SU-DHL-6 (cell line): ENCODE results near the gene TMEM26.

Experiments
- H2AFZ ChIP-seq: fragments of 200-600 bp; sonication (generic); 2 replicates; pipeline ENCODE4 v1.6.1; 2014; ENCODE audit warnings: low read depth, mild to moderate bottlenecking, moderate library complexity, mixed read lengths, antibody characterized with exemption, low read length; ENCODE audit not compliant: severe bottlenecking
- H3F3A ChIP-seq: fragments of 200-600 bp; shearing (Covaris generic); 2 replicates; pipeline ENCODE4 v1.6.0; 2016; ENCODE audit warnings: antibody characterized with exemption, mild to moderate bottlenecking; ENCODE audit not compliant: insufficient read depth
- H3K27ac ChIP-seq: fragments of 200-600 bp; sonication (generic); 2 replicates; pipeline ENCODE4 v1.5.1; 2016; ENCODE audit warnings: low read depth, mild to moderate bottlenecking, low read length, moderate library complexity, mixed read lengths
- H3K27me3 ChIP-seq: fragments of 200-600 bp; sonication (generic), shearing (Covaris generic); 2 replicates; pipeline ENCODE4 v1.6.0; 2014; ENCODE audit warnings: mild to moderate bottlenecking, low read length
- H3K36me3 ChIP-seq: fragments of 200-600 bp; sonication (generic); 2 replicates; pipeline ENCODE4 v1.6.1; 2014; ENCODE audit warnings: mild to moderate bottlenecking, low read length, mixed read lengths
- H3K4me2 ChIP-seq: fragments of 300-600, 200-600 bp; shearing (Covaris generic), sonication (generic); 2 replicates; pipeline ENCODE4 v1.6.0; 2014; ENCODE audit warnings: low read length, low read depth, mild to moderate bottlenecking; ENCODE audit not compliant: poor library complexity, severe bottlenecking
- H3K4me3 ChIP-seq: fragments of 200-600 bp; sonication (generic); 2 replicates; pipeline ENCODE4 v1.5.1; 2014; ENCODE audit warnings: antibody characterized with exemption, low read length, mild to moderate bottlenecking, mixed read lengths; ENCODE audit not compliant: insufficient read depth, poor library complexity, severe bottlenecking
- H3K79me2 ChIP-seq: fragments of 200-600 bp; sonication (generic); 2 replicates; pipeline ENCODE4 v1.6.1; 2014; ENCODE audit warnings: mild to moderate bottlenecking, low read length, moderate library complexity; ENCODE audit not compliant: insufficient read depth
- H3K9ac ChIP-seq: fragments of 200-600 bp; sonication (generic); 2 replicates; pipeline ENCODE4 v1.7.0; 2014; ENCODE audit warnings: mild to moderate bottlenecking, low read length
- H3K9me2 ChIP-seq: fragments of 200-600 bp; sonication (generic); replicated peaks from 2 replicates; pipeline ENCODE4 v1.6.1; 2014; ENCODE audit warnings: low read length; ENCODE audit not compliant: insufficient read depth
- H3K9me3 ChIP-seq: fragments of 200-600 bp; sonication (generic); 2 replicates; pipeline ENCODE4 v1.6.1; 2014; ENCODE audit warnings: low read length, mixed read lengths; ENCODE audit not compliant: insufficient read depth
- H4K20me1 ChIP-seq: fragments of 200-600 bp; sonication (generic); 2 replicates; pipeline ENCODE4 v1.6.1; 2014; ENCODE audit warnings: low read depth, mild to moderate bottlenecking, antibody characterized with exemption, low read length, moderate library complexity, mixed read lengths
- CTCF ChIP-seq: fragments of 200-600 bp; sonication (generic); IDR thresholded peaks from one replicate; pipeline ENCODE4 v1.5.1; 2017; ENCODE audit warnings: antibody characterized with exemption, mild to moderate bottlenecking, low read length, moderate library complexity; ENCODE audit not compliant: insufficient read depth, poor library complexity, severe bottlenecking
- EZH2phosphoT487 ChIP-seq: fragments of 200-600 bp; sonication (generic), shearing (Covaris generic); conservative IDR thresholded peaks from 2 replicates; pipeline ENCODE4 v1.6.1; 2018; ENCODE audit warnings: mild to moderate bottlenecking, antibody characterized with exemption, low read length, moderate library complexity, mixed read lengths

The TMEM26 gene

GRCh38 chr10:61408105-61408504 is 45.1 kb downstream of the TMEM26 start:
- H3K27me3 ChIP-seq: no peaks in the 10 kb centered on the region
- no peaks in the 10 kb centered on the region for H3K36me3 ChIP-seq
- no peak overlapping the region for H3K4me3 ChIP-seq
- H2AFZ ChIP-seq: no peak overlapping the region
- no peaks in the 10 kb centered on the region for H3K79me2 ChIP-seq
- no peaks in the 10 kb centered on the region for H3K9me3 ChIP-seq
- no peak for TF ChIP-seq EZH2phosphoT487
- TF ChIP-seq CTCF: no peak
- H4K20me1 ChIP-seq: no peaks in the 10 kb centered on the region
- H3K4me2 ChIP-seq: no peak overlapping the region
- no peak overlapping the region for H3K9ac ChIP-seq
- no peak overlapping the region for H3K27ac ChIP-seq
- H3K9me2 ChIP-seq: no peaks in the 10 kb centered on the region
- H3F3A ChIP-seq: no peaks in the 10 kb centered on the region

GRCh38 chr10:61406736-61407135 is 46.4 kb downstream of the TMEM26 start:
- H3K79me2 ChIP-seq: no peaks in the 10 kb centered on the region
- no peak overlapping the region for H3K9ac ChIP-seq
- no peak overlapping the region for H2AFZ ChIP-seq
- no peaks in the 10 kb centered on the region for H3K9me3 ChIP-seq
- H3K27ac ChIP-seq: no peak overlapping the region
- no peaks in the 10 kb centered on the region for H3K27me3 ChIP-seq
- no peaks in the 10 kb centered on the region for H3K36me3 ChIP-seq
- no peaks in the 10 kb centered on the region for H4K20me1 ChIP-seq
- no peak overlapping the region for H3K4me2 ChIP-seq
- no peak for TF ChIP-seq CTCF
- no peak for TF ChIP-seq EZH2phosphoT487
- H3K9me2 ChIP-seq: no peaks in the 10 kb centered on the region
- no peaks in the 10 kb centered on the region for H3F3A ChIP-seq
- no peak overlapping the region for H3K4me3 ChIP-seq

- no peaks in the 10 kb centered on the region for H3F3A ChIP-seq
- TF ChIP-seq CTCF (no peak), EZH2phosphoT487 (no peak)
- no peaks in the 10 kb centered on the region for H3K36me3 ChIP-seq
- no peak overlapping the region for H3K4me2 ChIP-seq
- no peaks in the 10 kb centered on the region for H4K20me1 ChIP-seq
- no peaks in the 10 kb centered on the region for H3K79me2 ChIP-seq
- H3K9ac ChIP-seq: no peak overlapping the region
- H3K27me3 ChIP-seq: no peaks in the 10 kb centered on the region
- H3K4me3 ChIP-seq: no peak overlapping the region
- no peak overlapping the region for H3K27ac ChIP-seq
- no peak overlapping the region for H2AFZ ChIP-seq
- H3K9me3 ChIP-seq: no peaks in the 10 kb centered on the region
- H3K9me2 ChIP-seq: no peaks in the 10 kb centered on the region
Measured at GRCh38 chr10:61406242-61406641, 46.9 kb downstream of the TMEM26 start.
